Left lung (tissue), 10 donors: ENCODE results near the gene FDPS. TPM values are rescaled to one million over a fixed set of nuclear protein-coding genes. Genes with fewer than 3 reads are reported as not detected.

Source experiments
- ATAC-seq: fragments of 200-7000 bp; cut with Tn5 transposase; one replicate; pipeline ENCODE4 v1.9.1; 2020; ENCODE audit warnings: moderate library complexity
- DNase-seq, 4 donors: peaks; one replicate each; pipeline ENCODE4 v3.0.0-alpha.2; 2013 to 2020
- H3K27ac ChIP-seq, 2 donors: fragments of 200-600 bp; sonication (generic) in 1 of 2; one replicate each; pipeline versions ENCODE4 v1.5.0 to v1.8.0; 2020 to 2021
- H3K27me3 ChIP-seq, 2 donors: fragments of 200-600 bp; sonication (generic) in 1 of 2; one replicate each; pipeline versions ENCODE4 v1.5.0 to v1.8.0; 2020 to 2021
- H3K36me3 ChIP-seq, 2 donors: fragments of 200-600 bp; sonication (generic) in 1 of 2; one replicate each; pipeline versions ENCODE4 v1.5.0 to v1.8.0; 2020 to 2021
- H3K4me1 ChIP-seq, 2 donors: fragments of 200-600 bp; one replicate each; pipeline ENCODE4 v1.8.0; 2021
- H3K4me3 ChIP-seq, 2 donors: fragments of 200-600 bp; sonication (generic) in 1 of 2; one replicate each; pipeline versions ENCODE4 v1.5.0 to v1.8.0; 2020 to 2021; ENCODE audit warnings: mild to moderate bottlenecking in 1 of 2
- H3K9me3 ChIP-seq, 2 donors: fragments of 200-600 bp; sonication (generic) in 1 of 2; one replicate each; pipeline versions ENCODE4 v1.5.0 to v1.8.0; 2020 to 2021
- CTCF ChIP-seq, 2 donors: fragments of 200-600 bp; sonication (generic) in 1 of 2; IDR thresholded peaks; one replicate each; pipeline versions ENCODE4 v1.5.0 to v1.8.0; 2021; ENCODE audit warnings: antibody characterized with exemption in 2 of 2
- intact Hi-C, 2 donors: fragments of 100-400 bp; cut with DNase I; formaldehyde crosslinking; loops; one replicate each; pipeline versions ENCODE4 v1.11.2 to v1.14.2; 2022
- polyA plus RNA-seq, 6 donors: library from polyadenylated mRNA; unstranded; fragments of 120-200 nt; gene quantifications; one replicate each; pipeline ENCODE4 v1.2.1, GENCODE V29; 2013; ENCODE audit not compliant: insufficient read length in 6 of 6
- total RNA-seq, 2 donors: library from RNA; stranded (reverse); fragmentation: NEBNext Ultra II Directional; extraction: Animal tissue kit (Norgen Biotek cat#: 25700); gene quantifications; one replicate each; pipeline ENCODE4 v1.2.1, GENCODE V29; 2021
- donor health status: DM: no; HTN: yes; CAD: no.
- donor health status: DM: no; HTN: no; CAD: no.

FDPS gene
- total and polyA plus RNA-seq, 8 donors = 166 to 411 (median 187) TPM

GRCh38 chr1:155313261-155313660 is 4.6 kb downstream of the FDPS start:
- no peak overlapping the region for H3K4me3 ChIP-seq
- intact Hi-C loops = no loop called here
- H3K4me1 ChIP-seq = peaks cover 6 to 32% of the 10 kb centered on the region in 2 donors
- H3K9me3 ChIP-seq = no peaks in the 10 kb centered on the region
- no peaks in the 10 kb centered on the region for H3K27me3 ChIP-seq
- no peak for DNase-seq
- TF ChIP-seq CTCF (IDR thresholded peaks at IDR 0.05) = no peak
- no peak overlapping the region for H3K27ac ChIP-seq
- H3K36me3 ChIP-seq = peaks cover 0 to 75% of the 10 kb centered on the region in 2 donors
- ATAC-seq = no peak

GRCh38 chr1:155316922-155317321 is 8.3 kb downstream of the FDPS start:
- peaks cover 0 to 76% of the 10 kb centered on the region in 2 donors for H3K36me3 ChIP-seq
- ATAC-seq = no peak
- intact Hi-C loops = no loop called here

GRCh38 chr1:155318082-155318481 is 9.4 kb downstream of the FDPS start:
- ATAC-seq (no peak), DNase-seq (no peak)
- Histone ChIP-seq H3K36me3 (peaks cover 0 to 64% of the 10 kb centered on the region in 2 donors), H3K27ac (no peak overlapping the region), H3K27me3 (no peaks in the 10 kb centered on the region), H3K4me1 (peaks cover 6 to 44% of the 10 kb centered on the region in 2 donors), H3K9me3 (no peaks in the 10 kb centered on the region), H3K4me3 (no peak overlapping the region)
- no peak for TF ChIP-seq CTCF (IDR thresholded peaks at IDR 0.05)
- intact Hi-C loops = no loop called here

More at GRCh38 chr1:155316922-155317321, 8.3 kb downstream of the FDPS start:
- Histone ChIP-seq H3K27me3 (no peaks in the 10 kb centered on the region), H3K4me3 (no peak overlapping the region), H3K4me1 (peaks cover 2 to 36% of the 10 kb centered on the region in 2 donors), H3K27ac (no peak overlapping the region), H3K9me3 (no peaks in the 10 kb centered on the region)
- TF ChIP-seq CTCF (IDR thresholded peaks at IDR 0.05) = no peak
- no peak for DNase-seq

GRCh38 chr1:155319536-155319935 is 10.9 kb downstream of the FDPS start:
- H3K4me1 ChIP-seq = peaks cover 6 to 44% of the 10 kb centered on the region in 2 donors
- H3K27ac ChIP-seq = no peak overlapping the region
- peaks cover 0 to 50% of the 10 kb centered on the region in 2 donors for H3K36me3 ChIP-seq
- DNase-seq (no peak), ATAC-seq (no peak)
- no peak overlapping the region for H3K4me3 ChIP-seq
- H3K27me3 ChIP-seq = no peaks in the 10 kb centered on the region
- TF ChIP-seq CTCF (IDR thresholded peaks at IDR 0.05) = no peak
- no peaks in the 10 kb centered on the region for H3K9me3 ChIP-seq
- intact Hi-C loops = no loop called here

GRCh38 chr1:155320252-155320651 is 11.6 kb downstream of the FDPS start:
- Histone ChIP-seq H3K27me3 (no peaks in the 10 kb centered on the region), H3K4me1 (peaks cover 8 to 50% of the 10 kb centered on the region in 2 donors), H3K36me3 (peaks cover 0 to 43% of the 10 kb centered on the region in 2 donors), H3K27ac (peak overlapping the region; percentile 3 to 97), H3K4me3 (peak overlapping the region; percentile 36 to 68), H3K9me3 (no peaks in the 10 kb centered on the region)
- intact Hi-C loops = loop anchor here in 1 of 2 donors (5.0 kb wide), 1 partner anchor 43 kb away; the partner anchor contains the start of gene HCN3
- ATAC-seq (no peak), DNase-seq (no peak)
- no peak for TF ChIP-seq CTCF (IDR thresholded peaks at IDR 0.05)
